ENCODE measurements around the gene SLC46A1.
A peak's percentile ranks its signal among the peaks of the same experiment; 100 is the strongest.
"Not testable (repeated sequence)": the region's sequence is repeated elsewhere in the genome, so short reads cannot be mapped to it uniquely, and the experiment has no call there.

The SLC46A1 gene

DNA sequence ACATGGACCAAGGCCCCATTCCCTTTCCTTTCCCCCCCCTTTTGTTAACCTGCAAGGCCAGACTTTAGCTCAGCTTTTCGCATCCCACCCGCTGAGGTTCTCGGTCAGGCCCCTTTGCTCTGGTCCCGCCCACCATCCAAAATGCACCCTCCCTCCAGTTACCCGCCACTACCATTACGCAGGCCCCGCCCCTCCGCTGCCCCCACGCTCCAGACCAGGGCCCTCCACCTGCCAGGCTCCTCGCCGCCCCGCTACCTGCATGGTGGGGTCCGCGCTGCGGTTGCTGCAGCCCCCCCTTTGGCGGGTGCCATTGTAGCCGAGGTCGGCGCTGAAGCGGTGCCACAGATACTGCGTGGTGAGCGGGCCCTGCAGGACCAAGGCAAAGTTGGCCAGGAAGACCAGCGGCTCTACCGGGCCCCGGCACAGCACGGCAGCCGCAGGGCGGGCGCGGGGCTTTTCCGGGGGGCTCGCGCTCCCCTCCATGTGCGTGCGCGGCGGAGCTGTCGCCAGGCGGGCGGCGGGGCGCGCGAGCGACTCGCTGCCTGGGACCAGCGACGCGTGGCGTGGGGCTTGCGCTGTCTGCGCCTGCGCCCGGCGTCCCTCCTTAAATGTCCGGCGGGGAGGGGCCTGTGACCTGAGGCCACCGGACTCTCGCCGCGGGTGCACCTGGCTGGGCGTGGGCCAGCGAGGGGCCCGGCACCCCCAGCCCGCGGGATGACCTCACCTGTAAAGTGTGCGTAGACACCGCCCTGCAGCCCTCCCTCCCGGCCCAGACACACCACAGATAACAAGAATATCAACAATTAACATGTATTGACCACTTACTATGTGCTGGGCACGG, at the start of gene SLC46A1:
TSS of gene SLC46A1 (minus strand) at position 581 of the 841 bp plus-strand sequence. CDS start at position 483, 98 bp downstream.
- peak; percentile 58 to 67 for DNase-seq (ENCODE audit: low read depth in 2 of 2)

- DNase-seq (ENCODE audit: low read depth in 2 of 2), result no peak
These were observed 43.8 kb upstream of the SLC46A1 start for GRCh38 chr17:28449859-28450258.

DNA sequence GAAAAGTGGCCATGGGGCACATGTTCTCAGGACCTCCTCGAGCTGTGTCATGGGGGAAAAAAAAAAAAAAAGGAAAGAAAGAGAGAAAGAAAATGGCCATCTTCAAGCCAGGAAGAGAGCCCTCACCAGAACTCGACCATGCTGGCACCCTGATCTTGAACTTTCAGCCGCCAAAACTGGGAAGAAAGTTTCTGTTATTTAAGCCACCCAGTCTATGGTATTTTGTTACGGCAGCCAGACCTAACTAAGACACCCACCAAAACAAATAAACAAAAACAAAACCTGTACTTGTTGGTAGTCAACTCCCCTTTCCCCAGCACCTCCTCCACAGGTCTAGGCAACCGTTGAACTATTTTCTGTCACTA, 41.4 kb upstream of the SLC46A1 start:
- DNase-seq (ENCODE audit: low read depth in 2 of 2), result no peak

DNA sequence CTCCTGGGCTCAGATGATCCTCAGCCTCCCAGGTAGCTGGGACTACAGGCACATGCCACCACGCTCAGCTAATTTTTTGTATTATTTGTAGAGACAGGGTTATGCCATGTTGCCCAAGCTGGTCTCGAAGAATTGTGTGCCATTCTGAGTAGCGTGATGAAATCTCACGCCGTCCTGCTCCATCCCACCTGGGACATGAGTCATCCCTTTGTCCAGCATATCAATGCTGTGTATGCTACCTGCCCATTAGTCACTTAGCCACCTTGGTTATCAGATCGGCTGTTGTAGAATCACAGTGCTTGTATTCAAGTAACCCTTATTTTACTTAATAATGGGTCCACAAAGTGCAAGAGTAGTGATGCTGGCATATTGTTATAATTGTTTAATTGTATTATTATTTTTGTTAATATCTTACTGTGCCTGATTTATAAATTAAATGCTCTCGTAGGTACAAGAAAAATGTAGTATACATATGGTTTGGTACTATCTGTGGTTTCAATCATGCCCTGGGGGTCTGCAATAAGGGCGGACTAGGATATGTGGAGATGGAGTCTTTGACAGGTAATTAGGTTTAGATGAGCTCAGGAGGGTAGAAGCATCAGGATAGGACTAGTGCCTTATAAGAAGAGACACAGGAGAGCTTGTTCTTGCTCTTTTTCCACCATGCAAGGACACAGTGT, 40.8 kb upstream of the SLC46A1 start:
- no peak for DNase-seq (ENCODE audit: low read depth in 2 of 2)

GRCh38 chr17:28443901-28444638, 38.1 kb upstream of the SLC46A1 start:
- DNase-seq (ENCODE audit: low read depth in 2 of 2), result no peak

DNA sequence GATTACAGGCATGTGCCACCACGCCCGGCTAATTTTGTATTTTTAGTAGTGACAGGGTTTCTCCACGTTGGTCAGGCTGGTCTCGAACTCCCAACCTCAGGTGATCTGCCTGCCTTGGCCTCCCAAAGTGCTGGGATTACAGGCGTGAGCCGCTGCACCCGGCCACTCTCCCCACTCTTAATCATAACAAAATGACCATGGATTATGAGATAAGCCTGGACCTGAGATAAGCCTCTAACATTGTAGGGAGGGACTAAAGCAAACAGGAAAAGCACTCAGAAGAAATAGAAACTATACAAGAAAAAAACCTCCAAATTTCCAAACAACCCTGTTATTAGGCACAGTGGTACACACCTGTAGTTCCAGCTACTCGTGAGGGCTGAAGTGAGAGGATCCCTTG, 28.3 kb upstream of the SLC46A1 start:
- not testable (repeated sequence) for DNase-seq (ENCODE audit: low read depth in 2 of 2)

- DNase-seq (ENCODE audit: low read depth in 2 of 2), result no peak
These were observed 27.7 kb upstream of the SLC46A1 start for GRCh38 chr17:28433721-28434120.

GRCh38 chr17:28427982-28428381, 22.0 kb upstream of the SLC46A1 start:
- not testable (repeated sequence) for DNase-seq (ENCODE audit: low read depth in 2 of 2)

GRCh38 chr17:28427371-28427770, 21.4 kb upstream of the SLC46A1 start:
- DNase-seq (ENCODE audit: low read depth in 2 of 2), result no peak

DNA sequence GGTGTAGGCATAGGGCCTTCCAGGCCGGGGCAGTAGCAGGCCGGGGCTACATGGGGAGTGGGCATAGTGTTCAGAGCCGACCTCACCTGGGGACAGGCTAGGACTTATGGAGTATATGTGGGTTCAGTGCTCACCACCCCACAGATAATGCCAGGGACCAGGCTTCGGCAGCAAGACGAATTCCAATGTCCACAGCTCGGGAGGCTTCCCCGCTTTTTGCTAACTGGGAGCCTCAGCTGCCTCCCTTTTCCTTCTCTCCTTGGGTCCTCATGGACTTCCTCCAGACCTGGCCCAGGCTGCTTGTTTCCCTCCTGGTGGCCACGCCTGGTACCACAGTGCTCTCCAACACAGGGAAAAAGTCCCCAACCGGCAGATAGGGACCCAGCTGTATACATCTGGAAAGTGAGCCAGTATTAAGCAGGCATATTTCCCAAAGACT, 20.1 kb upstream of the SLC46A1 start:
- no peak for DNase-seq (ENCODE audit: low read depth in 2 of 2)

- no peak for DNase-seq (ENCODE audit: low read depth in 2 of 2)
These were observed 19.2 kb upstream of the SLC46A1 start for GRCh38 chr17:28425206-28425605.

DNA sequence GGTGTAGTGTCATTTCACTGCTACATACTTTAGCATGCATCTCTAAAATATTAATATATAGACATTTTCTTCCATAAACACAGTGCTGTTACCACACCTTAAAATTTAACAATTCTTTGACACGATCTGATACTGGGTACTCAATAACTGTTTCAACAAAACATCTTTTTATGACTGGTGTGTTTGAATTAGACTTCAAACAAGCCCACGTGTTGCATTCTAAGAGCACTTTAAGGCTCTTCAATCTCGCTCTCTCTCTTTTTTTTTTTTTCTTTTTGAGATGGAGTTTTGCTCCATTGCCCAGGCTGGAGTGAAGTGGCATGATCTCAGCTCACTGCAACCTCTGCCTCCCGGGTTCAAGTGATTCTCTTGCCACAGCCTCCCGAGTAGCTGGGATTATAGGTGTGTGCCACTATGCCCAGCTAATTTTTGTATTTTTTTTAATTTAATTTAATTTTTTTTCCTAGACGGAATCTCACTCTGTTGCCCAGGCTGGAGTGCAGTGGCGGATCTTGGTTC, 15.8 kb upstream of the SLC46A1 start:
- DNase-seq (ENCODE audit: low read depth in 2 of 2), result no peak

GRCh38 chr17:28416703-28417311, 10.8 kb upstream of the SLC46A1 start:
- DNase-seq (ENCODE audit: low read depth in 2 of 2), result peak; percentile 13 to 28

DNA sequence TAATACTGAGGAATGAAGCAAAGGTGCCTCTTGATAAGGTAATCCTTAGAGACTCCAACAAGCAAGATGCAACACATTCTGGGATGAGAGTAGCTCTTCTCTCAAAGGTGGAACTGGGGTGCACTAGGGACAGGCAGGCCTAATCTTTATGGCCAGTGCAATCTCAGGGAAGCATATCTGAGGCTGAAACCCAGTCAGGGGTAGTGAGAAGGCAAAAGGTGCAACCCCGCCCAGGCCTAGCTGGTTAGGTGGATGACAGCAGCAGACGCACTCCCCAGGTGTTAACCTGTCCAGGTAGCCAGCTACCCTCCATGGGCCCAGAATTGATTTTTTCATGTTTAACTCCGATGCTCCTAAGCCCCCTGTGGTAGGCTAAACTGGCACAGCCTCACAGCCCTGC, 9.9 kb upstream of the SLC46A1 start:
- DNase-seq (ENCODE audit: low read depth in 2 of 2), result no peak

- no peak for DNase-seq (ENCODE audit: low read depth in 2 of 2)
These were observed 7.8 kb upstream of the SLC46A1 start for GRCh38 chr17:28413804-28414203.

DNA sequence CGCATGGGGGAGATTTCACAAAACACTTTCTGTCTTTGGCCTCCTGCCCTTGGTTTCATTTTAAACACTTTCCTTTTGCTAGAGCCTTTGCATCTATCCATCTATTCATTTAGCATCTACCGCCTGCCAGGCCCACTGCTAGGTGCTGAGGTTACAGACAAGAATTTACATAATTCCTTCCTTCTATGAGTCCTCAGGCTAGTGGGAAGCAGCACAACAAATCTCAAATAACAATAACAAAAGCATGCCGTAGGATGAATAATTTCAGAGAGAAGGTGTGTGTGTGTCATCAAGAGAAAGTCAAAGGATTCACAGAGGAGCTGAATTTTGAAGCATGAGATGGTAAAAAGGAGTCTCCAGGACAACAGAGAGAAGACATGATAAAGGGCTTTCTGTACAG, 6.1 kb upstream of the SLC46A1 start:
- no peak for DNase-seq (ENCODE audit: low read depth in 2 of 2)

DNA sequence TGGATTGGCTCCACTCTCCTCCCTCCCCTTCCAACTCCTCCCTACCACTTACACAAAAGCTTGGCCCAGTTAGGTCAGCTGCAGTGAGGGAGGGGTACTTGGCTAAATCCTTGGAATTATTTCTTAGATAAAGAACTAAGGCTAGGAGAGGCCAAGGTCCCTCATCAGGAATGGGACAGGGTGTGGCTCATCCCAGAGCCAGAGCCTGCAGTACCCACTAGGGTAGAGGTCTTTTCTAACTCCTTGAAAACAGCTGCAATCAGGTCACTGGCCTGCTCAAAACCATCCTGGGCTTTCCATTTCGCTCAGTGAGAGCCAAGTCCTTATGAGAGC, 1.9 kb upstream of the SLC46A1 start:
- DNase-seq (ENCODE audit: low read depth in 2 of 2), result no peak

DNA sequence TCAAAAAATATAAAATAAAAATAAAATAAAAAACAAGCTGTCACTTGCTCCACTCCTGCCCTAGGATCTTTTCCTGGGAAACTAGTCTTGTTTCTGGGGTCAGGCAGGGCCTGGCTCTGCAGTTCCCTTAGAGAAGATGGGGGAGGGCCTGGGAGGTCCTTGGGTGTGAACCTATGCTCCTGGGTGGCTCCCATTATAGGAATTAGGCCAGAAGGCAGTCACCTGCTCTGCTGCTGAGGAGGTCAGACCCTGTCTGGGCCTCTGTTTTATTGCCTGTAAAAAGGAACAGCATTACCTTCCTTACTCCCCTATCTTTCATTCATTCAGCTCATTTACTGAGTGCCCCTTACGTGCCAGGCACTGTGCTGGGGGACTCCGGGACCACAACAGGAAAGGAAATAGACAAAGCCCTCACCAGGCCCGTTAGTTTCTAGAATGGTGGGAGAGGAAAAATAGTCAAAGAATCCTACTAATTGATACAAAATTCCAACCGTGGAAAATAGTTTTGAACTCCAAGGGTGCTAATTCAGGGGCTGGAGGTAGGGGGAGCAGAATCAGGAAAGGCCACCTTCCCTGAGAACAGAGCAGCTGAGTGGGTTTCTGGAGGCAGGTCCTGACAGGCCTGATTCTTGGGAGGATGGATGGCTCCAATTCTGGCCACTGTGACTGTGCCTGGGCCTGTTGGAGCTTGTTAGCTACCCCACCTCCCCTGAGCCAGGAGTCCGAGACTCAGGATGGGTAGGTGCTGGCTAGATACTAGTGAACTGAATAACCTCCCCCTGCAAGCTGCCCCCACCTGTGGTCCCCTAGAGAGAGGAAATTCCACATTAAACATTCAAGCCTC, 1.3 kb upstream of the SLC46A1 start:
- DNase-seq (ENCODE audit: low read depth in 2 of 2), result no peak

- DNase-seq (ENCODE audit: low read depth in 2 of 2), result no peak
These were observed 432 bp upstream of the SLC46A1 start for GRCh38 chr17:28406473-28406814.

DNA sequence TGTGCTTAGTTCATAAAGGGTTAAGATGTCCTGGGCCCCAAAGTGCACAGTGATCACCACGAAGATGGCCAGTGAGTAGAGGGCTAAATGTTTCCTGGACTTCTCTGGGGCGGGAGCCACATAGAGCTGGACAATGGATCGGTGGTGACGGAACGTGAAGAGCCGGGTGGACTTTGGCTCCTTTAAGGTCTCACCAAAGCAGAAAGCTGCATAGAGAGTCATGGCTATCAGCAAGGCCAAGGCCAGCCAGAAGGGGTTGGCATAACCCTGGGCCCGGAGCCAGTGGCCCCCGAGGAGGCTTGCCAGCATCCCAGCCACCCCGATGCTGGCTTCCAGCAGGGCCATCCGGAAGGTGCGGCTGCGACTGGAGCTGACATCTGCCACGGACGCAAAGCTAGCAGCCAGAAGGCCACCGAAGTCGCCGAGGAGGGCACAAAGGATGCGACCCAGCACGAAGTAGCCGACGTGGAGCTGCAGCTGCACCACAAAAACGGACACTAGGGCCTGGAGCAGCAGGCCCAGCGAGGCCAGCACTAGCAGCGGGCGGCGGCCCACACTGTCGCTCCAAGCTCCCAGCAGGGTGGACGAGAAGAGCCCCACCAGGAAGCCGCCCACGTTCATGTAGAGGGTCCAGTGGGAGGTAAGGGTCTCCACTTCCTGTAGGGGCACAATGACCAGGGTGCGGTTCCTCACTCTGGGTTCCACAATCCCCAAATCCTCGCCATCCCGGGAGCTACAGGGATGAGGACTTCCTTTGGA, 1.0 kb downstream of the SLC46A1 start:
- DNase-seq (ENCODE audit: low read depth in 2 of 2), result no peak

DNA sequence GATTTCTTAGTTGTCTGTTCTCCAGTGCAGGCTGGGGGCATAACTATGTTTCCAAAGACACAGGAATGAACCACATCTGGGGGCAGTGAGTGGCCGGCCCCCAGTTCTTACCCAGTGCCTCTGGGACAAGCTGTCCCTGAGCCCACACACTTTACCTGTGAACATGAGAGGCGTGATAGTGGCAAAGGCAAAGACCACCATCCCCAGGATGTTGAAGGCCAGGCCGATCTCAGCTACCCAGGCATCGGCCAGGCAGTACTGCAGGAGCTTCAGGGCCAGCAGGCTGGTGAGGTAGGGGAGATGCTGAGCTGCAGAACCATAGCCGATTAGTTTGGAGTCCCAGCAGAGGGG, 1.6 kb downstream of the SLC46A1 start:
- DNase-seq (ENCODE audit: low read depth in 2 of 2), result no peak

Data from stimulated activated CD8-positive, alpha-beta memory T cell treated with anti-CD3 and anti-CD28 coated beads, Interleukin-2, amount 100 ng/mL, for 48 hours (primary cell).